Mononuclear cell (primary cell): Measurements from ENCODE around the gene SLX4IP. TPM values are rescaled to one million over a fixed set of nuclear protein-coding genes. Genes with fewer than 3 reads are reported as not detected.

ENCODE experiments used
- H3K27me3 ChIP-seq: 2 replicates; pipeline ENCODE4 v1.6.0; 2011; ENCODE audit warnings: low read length, control low read depth; ENCODE audit not compliant: insufficient read depth
- H3K4me1 ChIP-seq: 2 replicates; pipeline ENCODE4 v1.5.1; 2011; ENCODE audit warnings: mild to moderate bottlenecking, low read length, control low read depth; ENCODE audit not compliant: insufficient read depth
- H3K4me3 ChIP-seq: 2 replicates; pipeline ENCODE4 v1.5.1; 2011; ENCODE audit warnings: mild to moderate bottlenecking, low read length, moderate library complexity
- H3K9me3 ChIP-seq: 2 replicates; pipeline ENCODE4 v1.5.1; 2011; ENCODE audit warnings: low read depth, mild to moderate bottlenecking, control low read depth, low read length
- total RNA-seq: library from RNA; depleted of rRNA; stranded (reverse); fragments of >200 nt; gene quantifications from one replicate; pipeline ENCODE4 v1.2.3, GENCODE V29; 2012

The SLX4IP gene
- total RNA-seq, 1 donor = 1.2 TPM

DNA sequence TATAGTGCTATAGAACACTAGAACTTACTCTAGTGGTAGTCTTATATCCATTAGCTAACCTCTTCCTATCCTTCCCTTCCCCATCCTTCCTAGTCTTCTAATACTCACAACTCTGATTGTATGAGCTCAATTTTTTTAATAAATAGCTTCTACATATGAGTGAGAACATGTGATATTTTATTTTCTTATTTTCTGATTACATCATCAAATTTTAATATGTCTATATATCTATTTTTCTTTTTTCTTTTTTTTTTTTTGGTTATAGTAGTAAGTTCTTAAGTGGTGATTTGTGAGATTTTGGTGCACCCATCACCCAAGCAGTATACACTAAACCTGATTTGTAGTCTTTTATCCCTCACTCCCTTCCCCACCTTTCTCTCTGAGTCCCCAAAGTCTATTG is 126.2 kb downstream of the SLX4IP start:
- H3K9me3 ChIP-seq = no peaks in the 10 kb centered on the region
- no peak overlapping the region for H3K4me3 ChIP-seq
- H3K4me1 ChIP-seq = peaks cover 10% of the 10 kb centered on the region
- H3K27me3 ChIP-seq = no peaks in the 10 kb centered on the region

DNA sequence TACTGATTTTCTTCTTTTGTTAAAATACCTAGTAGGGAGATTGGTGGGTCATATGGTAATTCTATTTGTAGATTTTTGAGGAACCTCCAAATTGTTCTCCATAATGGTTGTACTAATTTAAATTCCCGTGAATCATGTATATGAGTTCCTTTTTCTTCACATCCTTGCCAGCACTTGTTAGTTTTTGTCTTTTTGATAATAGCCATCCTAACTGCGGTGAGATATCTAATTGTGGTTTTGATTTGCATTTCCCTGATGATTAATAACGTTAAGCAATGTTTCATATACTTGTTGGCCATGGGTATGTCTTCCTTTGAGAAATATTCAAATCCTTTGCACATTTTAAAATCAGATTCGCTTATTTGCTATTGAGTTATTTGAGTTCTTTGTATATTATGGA is 127.8 kb downstream of the SLX4IP start:
- H3K27me3 ChIP-seq = no peaks in the 10 kb centered on the region
- no peaks in the 10 kb centered on the region for H3K9me3 ChIP-seq
- no peak overlapping the region for H3K4me3 ChIP-seq
- peaks cover 10% of the 10 kb centered on the region for H3K4me1 ChIP-seq

DNA sequence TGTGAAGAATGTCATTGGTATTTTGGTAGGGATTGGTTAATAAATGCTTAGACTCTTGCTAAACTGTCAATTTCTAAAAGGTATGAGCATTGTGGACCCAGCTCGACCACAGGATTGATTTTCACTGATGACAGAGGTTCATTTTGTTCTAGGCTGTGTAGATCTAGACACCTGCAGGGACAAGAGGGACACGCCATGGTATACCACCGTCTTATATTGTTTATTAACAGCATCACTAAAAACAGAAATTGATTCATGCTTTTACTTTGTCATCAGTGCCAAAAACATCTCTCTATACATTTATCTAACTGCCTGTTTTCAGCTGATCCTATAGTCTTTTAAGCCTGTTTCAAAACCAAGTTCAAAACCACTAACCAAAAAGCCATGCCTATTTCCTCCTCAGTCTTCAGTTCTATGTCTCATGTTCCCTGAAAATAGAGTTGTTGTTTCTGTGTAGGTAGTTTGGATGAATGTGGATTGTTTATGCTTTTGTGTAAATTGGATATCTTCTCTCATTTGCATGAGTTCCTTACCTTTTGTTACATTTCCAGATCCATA is 128.9 kb downstream of the SLX4IP start:
- Histone ChIP-seq H3K4me1 (peaks cover 10% of the 10 kb centered on the region), H3K9me3 (no peaks in the 10 kb centered on the region), H3K4me3 (no peak overlapping the region), H3K27me3 (no peaks in the 10 kb centered on the region)

DNA sequence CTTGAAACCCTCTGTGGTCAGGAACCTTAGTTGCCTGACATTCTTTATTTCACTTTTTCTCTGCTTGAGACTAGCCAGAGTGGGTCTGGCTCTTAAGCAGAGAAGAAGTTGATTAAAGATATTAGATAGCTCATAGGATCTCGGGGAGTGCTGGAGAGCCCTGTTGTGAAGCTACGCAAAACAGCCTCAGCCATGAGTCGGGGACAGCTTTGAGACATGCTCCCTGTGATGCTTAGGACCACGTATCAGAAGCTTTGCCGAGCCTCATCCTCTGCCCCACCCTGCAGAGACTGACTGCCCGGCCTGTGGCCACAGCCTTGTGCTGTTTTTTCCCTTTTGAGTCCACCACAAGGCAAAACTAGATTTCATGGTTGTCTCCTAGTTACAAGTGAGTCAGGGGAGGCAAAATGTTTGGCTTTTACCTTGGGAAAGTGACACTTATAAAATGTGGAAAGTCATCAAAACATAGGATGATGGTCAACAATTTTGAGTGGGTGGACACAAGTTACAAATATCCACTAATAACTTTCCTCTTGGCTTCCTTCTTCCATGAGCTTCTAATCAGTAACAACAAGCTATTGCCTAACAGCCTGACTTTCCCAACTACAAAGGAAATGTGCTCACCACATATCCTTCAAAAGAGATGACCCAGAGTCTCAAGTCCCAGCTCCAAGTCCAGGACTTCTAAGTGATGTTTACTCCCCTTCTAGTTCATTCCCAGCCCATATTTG is 130.3 kb downstream of the SLX4IP start:
- Histone ChIP-seq H3K27me3 (no peaks in the 10 kb centered on the region), H3K4me1 (peaks cover 10% of the 10 kb centered on the region), H3K4me3 (no peak overlapping the region), H3K9me3 (no peaks in the 10 kb centered on the region)

DNA sequence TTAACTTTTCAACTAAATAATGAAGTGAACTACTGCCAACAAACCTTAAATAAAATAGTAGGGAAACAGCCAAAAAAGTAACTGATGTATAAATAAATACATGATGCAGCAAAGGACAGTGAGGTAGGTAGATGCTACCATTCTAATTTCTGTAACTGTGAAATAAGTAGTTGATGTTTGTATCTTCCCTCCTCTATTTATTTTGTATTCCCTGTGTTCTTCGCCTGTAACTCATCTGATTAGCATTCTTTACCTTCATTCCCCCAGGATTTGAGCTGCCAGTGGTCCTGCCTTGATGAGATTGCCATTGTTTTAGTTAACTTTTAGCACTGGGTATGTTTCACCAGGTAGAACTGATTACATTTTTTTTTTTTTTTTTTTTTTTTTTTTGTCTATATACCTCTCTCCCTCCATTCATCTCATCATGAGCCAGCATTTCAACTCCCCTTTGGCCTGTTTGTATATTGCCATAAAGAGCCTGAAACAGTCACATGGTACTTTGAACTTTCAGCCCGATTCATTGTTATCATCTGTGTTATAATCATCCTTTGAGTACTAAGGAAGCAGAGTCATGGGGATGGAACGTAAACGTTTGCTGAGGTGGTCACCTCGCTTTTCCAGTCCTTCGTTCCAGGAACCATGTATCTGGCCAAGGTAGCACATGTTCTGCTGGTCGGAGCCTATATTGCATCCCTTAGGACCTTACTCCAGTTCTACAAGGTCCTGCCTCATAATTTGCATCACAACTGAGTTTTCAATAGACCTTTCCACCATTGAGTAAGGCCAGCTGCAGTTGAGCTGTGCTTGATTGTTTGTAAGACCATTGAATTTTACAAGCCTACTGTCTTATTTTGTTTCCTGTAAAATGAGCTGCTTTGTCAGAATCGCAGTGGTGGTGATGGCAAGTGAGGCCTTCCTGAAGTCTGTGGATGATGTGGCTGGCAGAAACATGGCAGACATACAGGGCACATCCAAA is 131.1 kb downstream of the SLX4IP start:
- H3K27me3 ChIP-seq = no peaks in the 10 kb centered on the region
- no peaks in the 10 kb centered on the region for H3K9me3 ChIP-seq
- H3K4me1 ChIP-seq = peaks cover 10% of the 10 kb centered on the region
- H3K4me3 ChIP-seq = no peak overlapping the region

DNA sequence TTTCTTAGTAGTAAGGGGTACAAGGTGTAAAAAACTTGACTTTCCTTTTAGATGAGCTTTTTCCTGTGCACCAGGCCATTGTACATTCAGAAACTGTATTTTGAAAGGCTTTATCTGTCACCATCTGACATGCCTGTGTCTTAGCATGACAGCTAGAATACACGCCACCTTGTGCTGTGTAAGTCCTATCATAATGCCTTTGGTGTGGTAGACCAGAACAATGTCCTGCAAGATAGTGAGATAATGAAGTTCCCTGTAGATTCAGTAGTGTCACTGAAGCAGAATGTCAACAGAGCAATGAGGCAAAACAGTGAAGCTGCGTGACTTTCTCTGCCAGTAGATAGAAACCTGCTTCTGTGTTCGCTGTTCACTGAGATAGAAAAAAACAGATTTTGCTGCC is 132.9 kb downstream of the SLX4IP start:
- Histone ChIP-seq H3K27me3 (no peaks in the 10 kb centered on the region), H3K9me3 (no peaks in the 10 kb centered on the region), H3K4me1 (peaks cover 10% of the 10 kb centered on the region), H3K4me3 (no peak overlapping the region)

DNA sequence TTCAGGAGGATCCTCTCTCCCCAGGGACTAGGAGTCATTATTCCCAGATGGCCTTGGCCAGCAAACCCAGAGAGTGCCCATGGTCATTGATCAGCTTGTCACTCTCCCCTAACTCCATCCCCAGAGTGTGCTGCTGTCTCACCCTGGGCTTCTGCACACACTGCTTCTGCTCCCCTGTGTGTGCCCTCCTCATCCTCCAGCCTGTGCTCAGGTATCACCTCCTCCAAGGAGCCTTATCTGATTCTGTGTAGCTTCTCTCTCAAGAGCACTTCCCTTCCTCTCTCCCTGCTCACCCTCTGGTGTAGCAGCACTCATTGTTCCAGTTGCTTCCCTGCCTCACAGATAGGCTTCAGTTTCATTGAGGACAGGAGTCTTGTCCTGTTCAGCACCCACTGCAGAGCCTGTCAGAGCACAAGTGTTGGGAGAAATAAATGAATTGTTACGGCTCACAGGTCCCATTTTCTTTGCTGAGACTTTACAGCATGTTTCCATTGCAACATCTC is 136.3 kb downstream of the SLX4IP start:
- H3K4me1 ChIP-seq = no peaks in the 10 kb centered on the region

DNA sequence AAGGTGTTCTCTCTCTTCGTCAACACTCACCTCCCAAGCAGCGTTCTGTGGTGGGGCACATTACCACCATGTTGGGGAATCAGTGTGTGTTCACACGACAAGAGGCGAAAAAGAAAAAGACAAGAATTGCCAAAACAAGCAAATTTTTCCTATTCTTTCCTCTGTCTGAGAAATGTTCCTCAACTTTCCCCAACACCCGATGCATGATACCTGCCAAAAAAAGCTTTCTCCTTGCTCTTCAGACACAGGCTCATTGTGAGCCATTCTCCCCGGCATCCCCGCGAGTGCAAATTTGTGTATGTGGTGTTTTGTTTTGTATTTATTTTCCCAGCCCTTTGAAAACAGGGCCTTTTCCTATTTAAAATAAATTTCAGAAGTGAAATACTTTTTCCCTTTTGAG is 137.7 kb downstream of the SLX4IP start:
- Histone ChIP-seq H3K9me3 (no peaks in the 10 kb centered on the region), H3K4me3 (no peak overlapping the region), H3K27me3 (no peaks in the 10 kb centered on the region), H3K4me1 (no peaks in the 10 kb centered on the region)

More for the DNA sequence above, 136.3 kb downstream of the SLX4IP start:
- no peaks in the 10 kb centered on the region for H3K9me3 ChIP-seq
- H3K27me3 ChIP-seq = no peaks in the 10 kb centered on the region
- no peak overlapping the region for H3K4me3 ChIP-seq

DNA sequence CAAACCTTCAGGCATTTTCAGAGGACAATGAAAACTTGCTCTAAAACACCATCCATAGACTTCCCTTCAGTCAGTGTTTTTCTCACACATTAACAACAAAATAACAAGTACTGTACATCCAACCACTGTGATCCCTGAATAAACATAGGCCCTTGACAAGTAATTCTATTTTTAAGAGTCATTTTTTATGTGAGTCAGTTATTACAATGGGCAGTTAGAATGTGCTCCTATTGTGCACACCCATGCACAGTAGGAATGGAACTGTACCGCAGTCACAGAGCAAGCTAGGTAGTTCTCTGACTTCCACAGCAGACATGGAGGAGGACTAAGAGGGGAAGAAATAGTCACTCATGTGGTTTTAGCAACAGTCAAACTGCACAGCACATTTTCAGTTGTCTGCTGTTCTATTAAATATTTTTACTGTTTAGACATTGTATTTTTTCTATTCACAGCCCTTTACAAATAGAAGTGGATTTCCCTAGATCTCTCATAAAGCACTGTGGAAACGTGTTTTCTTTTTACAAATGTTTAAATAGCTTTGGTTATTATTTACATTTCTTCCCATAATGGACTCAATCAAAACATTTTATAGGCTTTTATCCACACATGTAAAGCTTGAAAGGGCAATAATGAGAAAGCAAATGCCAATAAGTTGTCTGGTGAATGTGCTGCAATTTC is 138.3 kb downstream of the SLX4IP start:
- H3K4me3 ChIP-seq = no peak overlapping the region
- H3K4me1 ChIP-seq = no peaks in the 10 kb centered on the region
- no peaks in the 10 kb centered on the region for H3K27me3 ChIP-seq
- H3K9me3 ChIP-seq = no peaks in the 10 kb centered on the region

DNA sequence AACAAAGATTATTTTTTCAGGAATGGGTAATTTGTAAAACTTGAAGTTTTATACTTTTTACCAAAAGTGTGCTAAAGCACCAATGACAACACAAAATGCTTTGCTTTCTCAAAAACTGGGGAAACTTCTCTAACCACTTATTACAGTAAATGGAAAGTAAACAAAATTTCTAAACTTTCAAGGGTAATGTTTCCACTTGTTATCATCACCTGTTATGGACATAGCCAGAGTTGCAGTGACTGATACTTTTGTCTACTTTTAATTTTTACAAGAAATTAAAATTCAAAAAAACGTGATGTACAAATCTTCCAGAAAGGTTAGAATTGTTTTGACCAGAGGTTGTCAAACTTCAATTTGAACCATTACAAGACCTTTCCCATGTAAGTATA is 138.8 kb downstream of the SLX4IP start:
- no peaks in the 10 kb centered on the region for H3K27me3 ChIP-seq
- no peak overlapping the region for H3K4me3 ChIP-seq
- H3K4me1 ChIP-seq = no peaks in the 10 kb centered on the region
- H3K9me3 ChIP-seq = no peaks in the 10 kb centered on the region

DNA sequence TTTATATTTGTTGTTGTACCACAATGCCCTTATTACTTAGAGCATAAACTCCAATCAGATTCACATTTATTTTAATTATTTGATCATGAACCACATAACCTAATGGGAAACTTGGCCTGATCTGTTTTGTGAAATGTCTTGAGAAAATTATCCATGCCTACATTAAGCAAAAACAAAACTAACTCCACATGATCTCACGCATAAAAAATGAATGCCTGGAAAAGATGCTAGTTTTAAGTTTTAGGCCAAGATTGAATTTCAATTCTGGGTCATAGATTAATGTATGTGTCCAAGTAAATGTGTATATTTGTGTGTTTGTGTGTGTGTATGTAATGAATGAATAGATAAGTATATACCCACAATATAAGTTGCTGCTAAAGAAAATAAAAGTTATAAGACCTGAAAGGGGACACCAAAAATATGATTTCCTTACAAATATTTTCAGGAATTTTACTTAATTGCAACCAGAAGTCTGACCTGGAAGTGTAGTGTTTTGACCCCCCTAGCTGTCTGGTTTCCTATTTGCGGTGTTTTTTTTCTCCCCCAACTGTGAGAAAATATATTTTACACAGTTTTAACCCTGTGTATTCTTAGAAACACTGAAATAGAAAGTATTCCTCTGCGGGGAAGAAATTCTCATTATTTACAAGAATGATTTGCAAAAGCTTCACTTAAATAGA is 141.4 kb downstream of the SLX4IP start:
- H3K9me3 ChIP-seq = no peaks in the 10 kb centered on the region
- no peaks in the 10 kb centered on the region for H3K27me3 ChIP-seq
- no peaks in the 10 kb centered on the region for H3K4me1 ChIP-seq
- H3K4me3 ChIP-seq = no peak overlapping the region

DNA sequence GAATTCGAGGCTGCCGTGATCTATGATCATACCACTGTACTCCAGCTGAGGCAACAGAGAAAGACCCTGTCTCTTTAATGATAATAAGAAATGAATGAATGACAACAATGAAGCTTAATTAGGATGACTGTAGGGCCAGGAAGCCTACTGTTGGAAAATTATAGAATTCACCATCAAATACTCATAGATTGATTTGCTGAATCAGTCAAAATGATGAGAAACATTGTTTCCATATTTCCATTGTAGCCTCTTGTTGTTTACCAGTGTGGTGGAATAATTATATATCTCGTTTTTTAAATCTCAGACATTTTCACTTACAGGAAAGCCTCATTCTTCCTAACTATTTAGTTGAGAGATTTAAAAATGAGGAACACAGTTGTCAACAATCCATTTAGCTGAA is 142.5 kb downstream of the SLX4IP start:
- Histone ChIP-seq H3K27me3 (no peaks in the 10 kb centered on the region), H3K4me1 (no peaks in the 10 kb centered on the region), H3K9me3 (no peaks in the 10 kb centered on the region), H3K4me3 (no peak overlapping the region)

DNA sequence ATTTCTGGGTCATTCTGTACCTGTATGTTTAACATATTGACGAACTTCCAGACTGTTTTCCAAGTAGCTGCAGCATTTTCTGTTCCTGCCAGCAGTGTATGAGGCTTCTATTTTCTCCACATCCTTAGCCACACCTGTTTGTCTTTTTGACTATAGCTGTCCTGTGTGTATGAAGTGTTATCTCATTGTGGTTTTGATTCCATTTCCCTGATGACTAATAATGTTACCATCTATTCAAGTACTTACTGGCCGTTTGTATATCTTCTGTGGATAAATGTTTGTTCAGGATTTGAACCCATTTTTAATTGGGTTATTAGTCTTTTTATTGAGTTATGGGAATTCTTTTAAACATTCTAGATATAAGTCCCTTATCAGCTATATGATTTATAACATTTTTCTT is 143.5 kb downstream of the SLX4IP start:
- no peaks in the 10 kb centered on the region for H3K27me3 ChIP-seq

DNA sequence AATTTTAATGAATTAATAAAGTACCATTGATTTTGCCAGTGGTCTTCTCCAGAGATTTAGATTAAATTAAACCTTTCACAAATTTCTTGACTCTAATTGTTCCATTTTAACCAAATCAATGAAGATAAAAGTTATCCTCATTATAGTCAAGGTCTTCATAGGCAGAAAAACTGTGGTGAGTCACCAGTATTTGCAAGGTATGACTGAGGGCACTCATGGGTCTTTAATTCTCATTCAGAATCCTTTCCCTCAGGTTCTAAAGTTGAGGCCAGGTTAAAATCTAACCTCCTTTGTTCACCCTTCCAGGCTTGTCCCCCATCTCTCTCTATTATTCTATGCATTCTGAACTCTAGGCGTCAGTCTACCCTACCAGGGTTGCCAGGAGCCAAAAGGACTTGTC is 144.8 kb downstream of the SLX4IP start:
- no peaks in the 10 kb centered on the region for H3K4me1 ChIP-seq
- H3K27me3 ChIP-seq = no peaks in the 10 kb centered on the region
- no peak overlapping the region for H3K4me3 ChIP-seq
- no peaks in the 10 kb centered on the region for H3K9me3 ChIP-seq

More for the DNA sequence above, 143.5 kb downstream of the SLX4IP start:
- no peaks in the 10 kb centered on the region for H3K4me1 ChIP-seq
- no peak overlapping the region for H3K4me3 ChIP-seq
- H3K9me3 ChIP-seq = no peaks in the 10 kb centered on the region
